ENCODE measurements around the gene NEIL1. TPM values are rescaled to one million over a fixed set of nuclear protein-coding genes. Genes with fewer than 3 reads are reported as not detected.

Gene NEIL1
- total RNA-seq, 1 experiment from 2014 or later: 12.3 TPM

DNA sequence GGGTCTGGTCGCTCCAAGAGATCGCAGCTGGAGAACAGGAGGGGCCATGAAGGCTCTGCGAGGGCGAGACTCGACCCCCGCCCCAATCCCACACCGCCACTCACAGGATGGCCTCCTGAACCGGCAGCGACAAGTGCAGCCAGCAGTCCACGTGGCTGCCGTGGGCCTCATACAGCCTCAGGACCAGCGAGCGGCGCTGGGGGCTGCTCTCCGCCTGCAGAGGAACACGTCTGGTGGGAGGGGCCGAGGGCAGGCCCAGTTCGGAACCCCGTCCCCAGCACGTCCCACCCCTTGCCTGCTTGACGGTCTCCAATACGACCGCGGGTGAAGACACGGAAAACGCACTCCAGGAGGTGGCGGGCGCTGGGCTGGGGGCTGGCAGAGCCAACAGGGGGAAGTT is 9.2 kb downstream of the NEIL1 start:
- intact Hi-C loops (cut with micrococcal nuclease; ENCODE audit: unreplicated experiment): no loop called here
- no peaks in the 10 kb centered on the region for H3K36me3 ChIP-seq (ENCODE audit: control insufficient read depth, insufficient read depth, low read length)
- TF ChIP-seq CTCF (IDR thresholded peaks at IDR 0.05; ENCODE audit: insufficient read depth in 1 of 2, low read depth in 1 of 2, low read length in 1 of 2, severe bottlenecking in 1 of 2, unreplicated experiment in 1 of 2): no peak
- Mint-ChIP-seq H3K36me3 (ENCODE audit: insufficient read depth, unreplicated experiment) (no peaks in the 10 kb centered on the region), H3K4me1 (ENCODE audit: low read depth, unreplicated experiment) (no peaks in the 10 kb centered on the region), H3K9me3 (ENCODE audit: unreplicated experiment) (no peaks in the 10 kb centered on the region), H3K4me3 (ENCODE audit: unreplicated experiment) (no peak overlapping the region), H3K27ac (ENCODE audit: unreplicated experiment) (no peak overlapping the region), H3K27me3 (ENCODE audit: insufficient read depth, unreplicated experiment) (no peaks in the 10 kb centered on the region)
- POLR2A ChIA-PET: no interaction called here
- CTCF ChIA-PET: no interaction called here
- H3K4me3 ChIP-seq (ENCODE audit: low read depth, low read length): no peak overlapping the region
- H3K27me3 ChIP-seq (replicated peaks; ENCODE audit: control insufficient read depth, insufficient read depth, low read length): no peaks in the 10 kb centered on the region
- H3K4me1 ChIP-seq: no peaks in the 10 kb centered on the region
- no peak for DNase-seq
- no peaks in the 10 kb centered on the region for H3K9me3 ChIP-seq
- BruUV-seq (replicated peaks): no TSS peak

DNA sequence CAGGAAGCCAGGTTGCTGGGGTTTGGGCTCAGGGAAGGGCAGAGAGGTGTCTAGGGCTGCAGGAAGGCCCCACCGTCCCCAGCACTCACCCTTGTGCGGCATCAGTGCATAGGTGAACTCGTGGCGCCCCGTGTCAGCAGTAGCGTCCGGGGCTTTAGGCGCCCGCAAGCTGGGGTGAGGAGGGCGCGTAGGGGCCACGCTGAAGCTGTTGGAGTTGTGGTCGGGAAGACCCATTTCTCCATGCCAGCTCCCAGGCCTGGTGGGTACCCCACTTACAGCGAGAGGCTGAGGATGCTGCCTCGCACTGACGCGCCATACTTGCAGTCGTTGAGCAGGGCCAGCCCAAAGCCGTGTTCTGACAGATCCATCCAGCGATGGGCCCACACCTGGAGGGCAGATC is 9.7 kb downstream of the NEIL1 start:
- H3K27me3 Mint-ChIP-seq (ENCODE audit: insufficient read depth, unreplicated experiment): no peaks in the 10 kb centered on the region
- Histone ChIP-seq H3K4me3 (ENCODE audit: low read depth, low read length) (no peak overlapping the region), H3K9me3 (no peaks in the 10 kb centered on the region), H3K4me1 (no peaks in the 10 kb centered on the region), H3K36me3 (ENCODE audit: control insufficient read depth, insufficient read depth, low read length) (no peaks in the 10 kb centered on the region), H3K27me3 (replicated peaks; ENCODE audit: control insufficient read depth, insufficient read depth, low read length) (no peaks in the 10 kb centered on the region)
- H3K9me3 Mint-ChIP-seq (ENCODE audit: unreplicated experiment): no peaks in the 10 kb centered on the region
- no peaks in the 10 kb centered on the region for H3K36me3 Mint-ChIP-seq (ENCODE audit: insufficient read depth, unreplicated experiment)
- POLR2A ChIA-PET: no interaction called here
- BruUV-seq (replicated peaks): no TSS peak
- intact Hi-C loops (cut with micrococcal nuclease; ENCODE audit: unreplicated experiment): no loop called here
- DNase-seq: no peak
- no peak overlapping the region for H3K4me3 Mint-ChIP-seq (ENCODE audit: unreplicated experiment)
- no peak overlapping the region for H3K27ac Mint-ChIP-seq (ENCODE audit: unreplicated experiment)
- H3K4me1 Mint-ChIP-seq (ENCODE audit: low read depth, unreplicated experiment): no peaks in the 10 kb centered on the region
- no peak for TF ChIP-seq CTCF (IDR thresholded peaks at IDR 0.05; ENCODE audit: insufficient read depth in 1 of 2, low read depth in 1 of 2, low read length in 1 of 2, severe bottlenecking in 1 of 2, unreplicated experiment in 1 of 2)
- CTCF ChIA-PET: no interaction called here

DNA sequence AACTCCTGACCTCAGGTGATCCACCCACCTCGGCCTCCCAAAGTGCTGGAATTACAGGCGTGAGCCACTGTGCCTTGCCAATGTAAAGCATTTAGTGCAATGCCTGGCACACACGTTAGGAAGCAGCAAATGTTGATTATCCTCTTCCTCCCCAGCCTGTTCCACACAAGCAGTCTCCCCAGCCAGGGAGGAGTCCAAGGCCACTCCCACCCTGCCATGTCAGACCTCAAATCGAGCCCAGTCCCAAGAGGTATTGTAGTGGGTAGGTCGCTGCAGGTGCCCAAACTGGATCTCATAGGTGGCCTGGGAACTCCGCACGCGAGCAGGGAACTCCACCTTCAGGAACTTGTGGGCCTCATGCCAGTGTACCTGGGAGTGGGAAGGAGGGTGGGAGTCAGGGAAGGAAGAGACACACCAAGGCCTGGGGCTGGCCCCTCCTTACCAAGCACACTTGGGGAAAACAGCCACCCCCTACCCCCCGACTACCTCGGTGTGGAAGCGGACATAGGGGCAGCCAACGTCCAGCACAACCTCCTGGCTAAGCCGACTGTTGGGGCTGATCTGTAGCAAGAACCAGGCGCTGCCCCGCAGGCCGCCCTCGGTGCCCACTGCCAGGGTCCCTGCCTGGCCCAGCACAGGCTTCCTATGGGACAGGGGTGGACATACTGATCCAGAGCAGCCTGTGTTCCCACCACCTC is 11.3 kb downstream of the NEIL1 start:
- no peak for TF ChIP-seq CTCF (IDR thresholded peaks at IDR 0.05; ENCODE audit: insufficient read depth in 1 of 2, low read depth in 1 of 2, low read length in 1 of 2, severe bottlenecking in 1 of 2, unreplicated experiment in 1 of 2)
- Histone ChIP-seq H3K36me3 (ENCODE audit: control insufficient read depth, insufficient read depth, low read length) (no peaks in the 10 kb centered on the region), H3K9me3 (no peaks in the 10 kb centered on the region), H3K4me3 (ENCODE audit: low read depth, low read length) (no peak overlapping the region), H3K27me3 (replicated peaks; ENCODE audit: control insufficient read depth, insufficient read depth, low read length) (no peaks in the 10 kb centered on the region), H3K4me1 (no peaks in the 10 kb centered on the region)
- no peaks in the 10 kb centered on the region for H3K27me3 Mint-ChIP-seq (ENCODE audit: insufficient read depth, unreplicated experiment)
- intact Hi-C loops (cut with micrococcal nuclease; ENCODE audit: unreplicated experiment): no loop called here
- ChIA-PET POLR2A (no interaction called here), CTCF (interaction anchor here (0.6 kb wide), 1 partner anchor 329 kb away, joined by 6 read pairs; no protein-coding TSS in a partner anchor)
- no peak for DNase-seq
- no TSS peak for BruUV-seq (replicated peaks)
- H3K9me3 Mint-ChIP-seq (ENCODE audit: unreplicated experiment): no peaks in the 10 kb centered on the region
- H3K36me3 Mint-ChIP-seq (ENCODE audit: insufficient read depth, unreplicated experiment): peaks cover 2% of the 10 kb centered on the region
- H3K27ac Mint-ChIP-seq (ENCODE audit: unreplicated experiment): no peak overlapping the region
- no peaks in the 10 kb centered on the region for H3K4me1 Mint-ChIP-seq (ENCODE audit: low read depth, unreplicated experiment)
- no peak overlapping the region for H3K4me3 Mint-ChIP-seq (ENCODE audit: unreplicated experiment)

Data from Caco-2 (cell line).